ENCODE data around the gene LPAR3. TPM values are rescaled to one million over a fixed set of nuclear protein-coding genes. Genes with fewer than 3 reads are reported as not detected.

Gene LPAR3
- polyA plus RNA-seq (2012; ENCODE audit: low read depth, missing spikeins) = 0.03 TPM

- no peak for TF ChIP-seq SPI1 (IDR thresholded peaks at IDR 0.05; ENCODE audit: low read depth, low read length)
- no peak for TF ChIP-seq PAX5 (IDR thresholded peaks at IDR 0.05; ENCODE audit: insufficient read depth, low read length, severe bottlenecking)
- no peak for TF ChIP-seq POLR2A (IDR thresholded peaks at IDR 0.05; ENCODE audit: low read depth, low read length)
- no peak for TF ChIP-seq POU2F2 (IDR thresholded peaks at IDR 0.05; ENCODE audit: low read depth, low read length)
- TF ChIP-seq POLR2AphosphoS5 (IDR thresholded peaks at IDR 0.05; ENCODE audit: low read depth, low read length) = no peak
- TF ChIP-seq TAF1 (IDR thresholded peaks at IDR 0.05; ENCODE audit: low read depth, low read length) = no peak
- peak; percentile 30 for DNase-seq (ENCODE audit: insufficient read length, low spot score)
- no peak for FAIRE-seq
Observed at GRCh38 chr1:84892705-84893618, at the start of gene LPAR3. Gene LPAR3 (minus strand): TSS chr1:84893206. CDS start chr1:84866120, 27,086 bp downstream.

- no peak for FAIRE-seq
- no peak for TF ChIP-seq SPI1 (IDR thresholded peaks at IDR 0.05; ENCODE audit: low read depth, low read length)
- TF ChIP-seq POU2F2 (IDR thresholded peaks at IDR 0.05; ENCODE audit: low read depth, low read length) = no peak
- no peak; the same call in 1 of the 2 replicates for TF ChIP-seq POLR2A (IDR thresholded peaks at IDR 0.05; ENCODE audit: low read depth, low read length)
- TF ChIP-seq PAX5 (IDR thresholded peaks at IDR 0.05; ENCODE audit: insufficient read depth, low read length, severe bottlenecking) = no peak
- TF ChIP-seq POLR2AphosphoS5 (IDR thresholded peaks at IDR 0.05; ENCODE audit: low read depth, low read length) = peak; percentile 55
- no peak for TF ChIP-seq TAF1 (IDR thresholded peaks at IDR 0.05; ENCODE audit: low read depth, low read length)
- DNase-seq (ENCODE audit: insufficient read length, low spot score) = no peak
Observed at GRCh38 chr1:84941843-84942242, 48.8 kb upstream of the LPAR3 start.

GRCh38 chr1:84940481-84940880, 47.5 kb upstream of the LPAR3 start:
- DNase-seq (ENCODE audit: insufficient read length, low spot score) = no peak
- no peak for TF ChIP-seq SPI1 (IDR thresholded peaks at IDR 0.05; ENCODE audit: low read depth, low read length)
- TF ChIP-seq TAF1 (IDR thresholded peaks at IDR 0.05; ENCODE audit: low read depth, low read length) = no peak
- no peak for TF ChIP-seq POU2F2 (IDR thresholded peaks at IDR 0.05; ENCODE audit: low read depth, low read length)
- 0 out of 2 replicates have a peak, but pooled peaks have one; percentile 37 for TF ChIP-seq POLR2AphosphoS5 (IDR thresholded peaks at IDR 0.05; ENCODE audit: low read depth, low read length)

GRCh38 chr1:84939761-84940160, 46.8 kb upstream of the LPAR3 start:
- no peak for DNase-seq (ENCODE audit: insufficient read length, low spot score)
- peak; percentile 40 for FAIRE-seq
- no peak for TF ChIP-seq POU2F2 (IDR thresholded peaks at IDR 0.05; ENCODE audit: low read depth, low read length)
- TF ChIP-seq POLR2AphosphoS5 (IDR thresholded peaks at IDR 0.05; ENCODE audit: low read depth, low read length) = no peak; the same call in 1 of the 2 replicates
- TF ChIP-seq TAF1 (IDR thresholded peaks at IDR 0.05; ENCODE audit: low read depth, low read length) = no peak
- no peak for TF ChIP-seq POLR2A (IDR thresholded peaks at IDR 0.05; ENCODE audit: low read depth, low read length)
- TF ChIP-seq SPI1 (IDR thresholded peaks at IDR 0.05; ENCODE audit: low read depth, low read length) = no peak
- TF ChIP-seq PAX5 (IDR thresholded peaks at IDR 0.05; ENCODE audit: insufficient read depth, low read length, severe bottlenecking) = no peak

More at GRCh38 chr1:84940481-84940880, 47.5 kb upstream of the LPAR3 start:
- no peak for FAIRE-seq

GRCh38 chr1:84939151-84939550, 46.1 kb upstream of the LPAR3 start:
- no peak for TF ChIP-seq TAF1 (IDR thresholded peaks at IDR 0.05; ENCODE audit: low read depth, low read length)
- TF ChIP-seq POLR2A (IDR thresholded peaks at IDR 0.05; ENCODE audit: low read depth, low read length) = 0 out of 2 replicates have a peak, but pooled peaks have one; percentile 2

GRCh38 chr1:84936116-84936810, 43.3 kb upstream of the LPAR3 start:
- TF ChIP-seq SPI1 (IDR thresholded peaks at IDR 0.05; ENCODE audit: low read depth, low read length) (no peak), PAX5 (IDR thresholded peaks at IDR 0.05; ENCODE audit: insufficient read depth, low read length, severe bottlenecking) (no peak), POLR2AphosphoS5 (IDR thresholded peaks at IDR 0.05; ENCODE audit: low read depth, low read length) (no peak), TAF1 (IDR thresholded peaks at IDR 0.05; ENCODE audit: low read depth, low read length) (no peak), POU2F2 (IDR thresholded peaks at IDR 0.05; ENCODE audit: low read depth, low read length) (no peak), POLR2A (IDR thresholded peaks at IDR 0.05; ENCODE audit: low read depth, low read length) (no peak; the same call in 1 of the 2 replicates)
- peak; percentile 87 for FAIRE-seq
- peak; percentile 11 for DNase-seq (ENCODE audit: insufficient read length, low spot score)

More at GRCh38 chr1:84939151-84939550, 46.1 kb upstream of the LPAR3 start:
- DNase-seq (ENCODE audit: insufficient read length, low spot score) = no peak
- no peak for FAIRE-seq

- DNase-seq (ENCODE audit: insufficient read length, low spot score) (no peak), FAIRE-seq (no peak)
- TF ChIP-seq PAX5 (IDR thresholded peaks at IDR 0.05; ENCODE audit: insufficient read depth, low read length, severe bottlenecking) (no peak), SPI1 (IDR thresholded peaks at IDR 0.05; ENCODE audit: low read depth, low read length) (no peak), TAF1 (IDR thresholded peaks at IDR 0.05; ENCODE audit: low read depth, low read length) (no peak), POU2F2 (IDR thresholded peaks at IDR 0.05; ENCODE audit: low read depth, low read length) (no peak), POLR2A (IDR thresholded peaks at IDR 0.05; ENCODE audit: low read depth, low read length) (no peak), POLR2AphosphoS5 (IDR thresholded peaks at IDR 0.05; ENCODE audit: low read depth, low read length) (no peak)
Observed at GRCh38 chr1:84933011-84933611, 40.1 kb upstream of the LPAR3 start.

- TF ChIP-seq POLR2AphosphoS5 (IDR thresholded peaks at IDR 0.05; ENCODE audit: low read depth, low read length) (no peak), TAF1 (IDR thresholded peaks at IDR 0.05; ENCODE audit: low read depth, low read length) (no peak), SPI1 (IDR thresholded peaks at IDR 0.05; ENCODE audit: low read depth, low read length) (no peak), PAX5 (IDR thresholded peaks at IDR 0.05; ENCODE audit: insufficient read depth, low read length, severe bottlenecking) (no peak), POU2F2 (IDR thresholded peaks at IDR 0.05; ENCODE audit: low read depth, low read length) (no peak), POLR2A (IDR thresholded peaks at IDR 0.05; ENCODE audit: low read depth, low read length) (no peak)
- DNase-seq (ENCODE audit: insufficient read length, low spot score) (no peak), FAIRE-seq (no peak)
Observed at GRCh38 chr1:84930831-84931230, 37.8 kb upstream of the LPAR3 start.

- TF ChIP-seq PAX5 (IDR thresholded peaks at IDR 0.05; ENCODE audit: insufficient read depth, low read length, severe bottlenecking) (no peak), TAF1 (IDR thresholded peaks at IDR 0.05; ENCODE audit: low read depth, low read length) (no peak), SPI1 (IDR thresholded peaks at IDR 0.05; ENCODE audit: low read depth, low read length) (no peak), POU2F2 (IDR thresholded peaks at IDR 0.05; ENCODE audit: low read depth, low read length) (no peak), POLR2A (IDR thresholded peaks at IDR 0.05; ENCODE audit: low read depth, low read length) (no peak), POLR2AphosphoS5 (IDR thresholded peaks at IDR 0.05; ENCODE audit: low read depth, low read length) (no peak)
- no peak for FAIRE-seq
- DNase-seq (ENCODE audit: insufficient read length, low spot score) = no peak
Observed at GRCh38 chr1:84930329-84930728, 37.3 kb upstream of the LPAR3 start.

Data from GM12891 (cell line).